Endothelial cell of umbilical vein (primary cell): ENCODE results near the gene SSTR5. TPM values are rescaled to one million over a fixed set of nuclear protein-coding genes. Genes with fewer than 3 reads are reported as not detected.

ENCODE experiments used
- BruUV-seq: library from RNA; stranded (reverse); fragments of 400-500 nt; replicated peaks from 2 replicates; lab custom pipeline; 2021; lab: Mats Ljungman, UMichigan
- CTCF ChIA-PET: fragments of 300-600, 350-600 bp; sonication (Branson Sonifier 250); formaldehyde crosslinking; loops from one replicate; lab custom pipeline; 2021; ENCODE audit warnings: antibody characterized with exemption, inconsistent platforms; lab: Charles Lee
- POLR2A ChIA-PET: fragments of 300-600, 350-600 bp; sonication (Branson Sonifier 250); formaldehyde crosslinking; loops from one replicate; lab custom pipeline; 2021; ENCODE audit warnings: antibody characterized with exemption, inconsistent platforms; lab: Charles Lee
- DNase-seq: peaks from one replicate; pipeline ENCODE4 v3.0.0-alpha.2; 2011; ENCODE audit warnings: low read depth, low spot score
- FAIRE-seq: peaks from 2 replicates; lab custom pipeline; 2011; peaks lifted over from hg19 to GRCh38; lab: Jason Lieb, UNC
- H2AFZ ChIP-seq: 2 replicates; pipeline ENCODE4 v1.6.0; 2012; ENCODE audit warnings: low read depth, low read length, control low read depth, inconsistent platforms
- H3K27ac ChIP-seq: 2 replicates; pipeline ENCODE4 v1.5.1; 2011; ENCODE audit warnings: low read depth, mild to moderate bottlenecking, control low read depth, low read length, moderate library complexity; ENCODE audit not compliant: insufficient read depth
- H3K27me3 ChIP-seq, 2 experiments: 2 replicates each; pipeline versions ENCODE4 v1.6.0 to v1.6.1; 2011; ENCODE audit warnings: low read length in 2 of 2, mixed read lengths in 1 of 2; ENCODE audit not compliant: control insufficient read depth in 2 of 2, insufficient read depth in 2 of 2
- H3K36me3 ChIP-seq, 2 experiments: 2 replicates in 1 of 2; 3 replicates in 1 of 2; pipeline ENCODE4 v1.5.1; 2011; ENCODE audit warnings: low read length in 2 of 2, mild to moderate bottlenecking in 1 of 2, moderate library complexity in 1 of 2; ENCODE audit not compliant: control insufficient read depth in 2 of 2, insufficient read depth in 2 of 2; ENCODE audit errors: extremely low read depth in 1 of 2
- H3K4me1 ChIP-seq: 3 replicates; pipeline ENCODE4 v1.5.1; 2011; ENCODE audit warnings: mild to moderate bottlenecking, low read length; ENCODE audit not compliant: control insufficient read depth, insufficient read depth; ENCODE audit errors: extremely low read depth
- H3K4me2 ChIP-seq: 2 replicates; pipeline ENCODE4 v1.6.1; 2011; ENCODE audit warnings: low read length, control low read depth, mixed read lengths; ENCODE audit not compliant: insufficient read depth
- H3K4me3 ChIP-seq, 3 experiments: fragments of 200-600 bp in 1 of 3; sonication (generic), shearing (Covaris generic) in 1 of 3; replicated peaks in 1 of 3; 2 replicates each; pipeline ENCODE4 v1.5.1; 2011 to 2016; ENCODE audit warnings: control low read depth in 3 of 3, low read length in 3 of 3, mild to moderate bottlenecking in 2 of 3, inconsistent platforms in 1 of 3, low read depth in 1 of 3, moderate library complexity in 1 of 3; ENCODE audit not compliant: insufficient read depth in 1 of 3
- H3K79me2 ChIP-seq: 2 replicates; pipeline ENCODE4 v1.6.0; 2012; ENCODE audit warnings: low read length, inconsistent platforms; ENCODE audit not compliant: control insufficient read depth, insufficient read depth
- H3K9ac ChIP-seq: replicated peaks from 2 replicates; pipeline ENCODE3; 2011; ENCODE audit warnings: low read length, control low read depth; ENCODE audit not compliant: insufficient read depth; ENCODE audit errors: extremely low read depth
- H3K9me1 ChIP-seq: replicated peaks from 3 replicates; pipeline ENCODE4 v1.6.0; 2011; ENCODE audit warnings: mild to moderate bottlenecking, low read length; ENCODE audit not compliant: control insufficient read depth, insufficient read depth; ENCODE audit errors: extremely low read depth
- H3K9me3 ChIP-seq: replicated peaks from 2 replicates; pipeline ENCODE4 v1.5.1; 2012; ENCODE audit warnings: low read length, inconsistent platforms; ENCODE audit not compliant: control insufficient read depth, insufficient read depth
- H4K20me1 ChIP-seq: replicated peaks from 2 replicates; pipeline ENCODE3; 2011; ENCODE audit warnings: mild to moderate bottlenecking, low read length; ENCODE audit not compliant: control insufficient read depth, insufficient read depth; ENCODE audit errors: extremely low read depth
- EZH2 ChIP-seq: IDR thresholded peaks from 2 replicates; pipeline ENCODE4 v1.6.1; 2012; ENCODE audit warnings: borderline replicate concordance, low read depth, mild to moderate bottlenecking, moderate library complexity, low read length, inconsistent platforms; ENCODE audit not compliant: severe bottlenecking
- FOS ChIP-seq: IDR thresholded peaks from 2 replicates; pipeline ENCODE4 v1.6.1; 2011; ENCODE audit warnings: mild to moderate bottlenecking, low read length, moderate library complexity, borderline replicate concordance; ENCODE audit not compliant: insufficient read depth
- GATA2 ChIP-seq: IDR thresholded peaks from 2 replicates; pipeline ENCODE4 v1.7.0; 2011; ENCODE audit warnings: low read depth, mild to moderate bottlenecking, moderate library complexity, mixed read lengths, low read length; ENCODE audit not compliant: insufficient read length, insufficient read depth
- JUN ChIP-seq: IDR thresholded peaks from 2 replicates; pipeline ENCODE4 v1.6.1; 2011; ENCODE audit warnings: borderline replicate concordance, low read depth; ENCODE audit not compliant: insufficient read length, insufficient read depth
- MYC ChIP-seq: IDR thresholded peaks from one replicate; pipeline ENCODE4 v1.6.1; 2011; ENCODE audit warnings: mild to moderate bottlenecking, low read depth, low read length
- POLR2A ChIP-seq: IDR thresholded peaks from 2 replicates; pipeline ENCODE4 v1.6.1; 2012; ENCODE audit warnings: low read depth, mild to moderate bottlenecking, control low read depth, low read length
- POLR2AphosphoS5 ChIP-seq: IDR thresholded peaks from 2 replicates; pipeline ENCODE4 v1.6.1; 2012; ENCODE audit warnings: low read depth, mild to moderate bottlenecking, control low read depth, low read length, moderate library complexity; ENCODE audit not compliant: insufficient read depth
- dilution Hi-C: fragments of 300-500 bp; cut with MboI; formaldehyde crosslinking; loops from one replicate; pipeline ENCODE4 v1.15.0; 2019; ENCODE audit warnings: low sequenced_read_pairs; ENCODE audit not compliant: extremely low pct_ligation_motif_present
- intact Hi-C: fragments of 100-400 bp; cut with micrococcal nuclease; formaldehyde crosslinking; loops from one replicate; pipeline ENCODE4 v1.10.0; 2022
- polyA plus RNA-seq, 4 experiments: library from polyadenylated mRNA; depleted of rRNA in 3 of 4; stranded (reverse) in 3 of 4; unstranded in 1 of 4; fragments of >200 nt; gene quantifications; 2 replicates each; pipeline versions ENCODE4 v1.2.1 to v1.2.3, GENCODE V29; 2011 to 2012; ENCODE audit warnings: missing spikeins in 1 of 4
- total RNA-seq: library from RNA; stranded (reverse); gene quantifications from 2 replicates; pipeline ENCODE4 v1.2.3, GENCODE V29; 2021
- TF ChIP-seq, protein P1 (sequence below): IDR thresholded peaks from 2 replicates; pipeline ENCODE4 v1.6.1; 2011; ENCODE audit not compliant: insufficient read depth, insufficient read length
- TF ChIP-seq, protein P2 (sequence below), 2 donors: IDR thresholded peaks; 1 replicate in 1 of 2; 2 replicates in 1 of 2; pipeline ENCODE4 v1.5.1; 2011; ENCODE audit warnings: low read length in 2 of 2, mild to moderate bottlenecking in 2 of 2, moderate library complexity in 2 of 2, control low read depth in 1 of 2, inconsistent platforms in 1 of 2, low read depth in 1 of 2; ENCODE audit not compliant: insufficient read depth in 1 of 2; ENCODE audit errors: extremely low read depth in 1 of 2

Gene SSTR5
- total and polyA plus RNA-seq, 2 donors (not counting 3 experiments of a cell fraction or from before 2014, with no cell fraction given), result 0.24 to 0.52 TPM

DNA sequence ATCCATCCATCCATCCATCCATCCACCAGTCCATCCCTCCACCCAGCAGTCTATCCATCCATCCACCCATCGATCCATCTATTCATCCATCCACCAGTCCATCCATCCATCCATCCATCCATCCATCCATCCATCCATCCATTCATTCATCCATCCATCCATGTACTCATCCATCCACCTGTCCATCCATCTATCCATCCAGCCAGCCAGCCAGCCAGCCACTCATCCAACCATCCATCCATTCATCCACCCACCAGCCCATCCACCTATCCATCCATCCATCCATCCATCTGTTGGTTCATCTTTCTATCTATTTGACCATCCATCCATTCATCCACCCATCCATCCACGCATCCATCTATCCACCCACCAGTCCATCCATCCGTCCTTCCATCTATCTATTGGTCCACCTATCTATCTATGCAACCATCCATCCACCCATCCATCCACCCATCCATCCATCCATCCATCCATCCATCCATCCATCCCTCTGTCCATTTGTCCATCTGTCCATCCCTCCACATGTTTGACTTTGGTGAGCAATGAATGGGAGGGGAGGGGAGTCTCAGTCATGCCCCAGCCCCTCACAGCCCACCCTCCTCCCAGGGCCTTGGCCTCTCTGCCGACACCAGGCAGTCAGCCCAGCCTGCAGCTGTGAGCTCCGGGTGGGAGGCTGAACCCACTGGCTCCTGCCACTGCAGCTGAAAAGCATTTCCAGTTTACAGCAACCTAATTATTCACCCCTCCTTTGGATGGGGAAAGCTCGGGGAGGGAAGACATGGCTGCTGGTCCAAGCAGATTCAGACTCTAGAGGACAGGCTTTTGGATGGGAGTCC lies 38.1 kb upstream of the SSTR5 start:
- Histone ChIP-seq H3K9me1 (no peaks in the 10 kb centered on the region), H3K9ac (no peak overlapping the region), H3K4me2 (no peak overlapping the region), H3K27me3 (no peaks in the 10 kb centered on the region), H3K4me3 (no peak overlapping the region), H3K4me1 (no peaks in the 10 kb centered on the region), H4K20me1 (no peaks in the 10 kb centered on the region), H3K36me3 (no peaks in the 10 kb centered on the region), H3K79me2 (no peaks in the 10 kb centered on the region), H3K27ac (no peak overlapping the region), H2AFZ (no peak overlapping the region), H3K9me3 (no peaks in the 10 kb centered on the region)
- TF ChIP-seq JUN (no peak), MYC (no peak), POLR2AphosphoS5 (no peak), FOS (no peak), GATA2 (no peak), EZH2 (no peak), POLR2A (no peak)
- TF ChIP-seq, protein P1, sequence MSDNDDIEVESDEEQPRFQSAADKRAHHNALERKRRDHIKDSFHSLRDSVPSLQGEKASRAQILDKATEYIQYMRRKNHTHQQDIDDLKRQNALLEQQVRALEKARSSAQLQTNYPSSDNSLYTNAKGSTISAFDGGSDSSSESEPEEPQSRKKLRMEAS, result no peak
- TF ChIP-seq, protein P2, sequence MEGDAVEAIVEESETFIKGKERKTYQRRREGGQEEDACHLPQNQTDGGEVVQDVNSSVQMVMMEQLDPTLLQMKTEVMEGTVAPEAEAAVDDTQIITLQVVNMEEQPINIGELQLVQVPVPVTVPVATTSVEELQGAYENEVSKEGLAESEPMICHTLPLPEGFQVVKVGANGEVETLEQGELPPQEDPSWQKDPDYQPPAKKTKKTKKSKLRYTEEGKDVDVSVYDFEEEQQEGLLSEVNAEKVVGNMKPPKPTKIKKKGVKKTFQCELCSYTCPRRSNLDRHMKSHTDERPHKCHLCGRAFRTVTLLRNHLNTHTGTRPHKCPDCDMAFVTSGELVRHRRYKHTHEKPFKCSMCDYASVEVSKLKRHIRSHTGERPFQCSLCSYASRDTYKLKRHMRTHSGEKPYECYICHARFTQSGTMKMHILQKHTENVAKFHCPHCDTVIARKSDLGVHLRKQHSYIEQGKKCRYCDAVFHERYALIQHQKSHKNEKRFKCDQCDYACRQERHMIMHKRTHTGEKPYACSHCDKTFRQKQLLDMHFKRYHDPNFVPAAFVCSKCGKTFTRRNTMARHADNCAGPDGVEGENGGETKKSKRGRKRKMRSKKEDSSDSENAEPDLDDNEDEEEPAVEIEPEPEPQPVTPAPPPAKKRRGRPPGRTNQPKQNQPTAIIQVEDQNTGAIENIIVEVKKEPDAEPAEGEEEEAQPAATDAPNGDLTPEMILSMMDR (IDR thresholded peaks at IDR 0.05; ENCODE audit: extremely low read depth in 1 of 2, insufficient read depth in 1 of 2, low read depth in 1 of 2, low read length in 2 of 2), result no peak
- intact Hi-C loops, result no loop called here
- FAIRE-seq, result no peak
- POLR2A ChIA-PET, result no interaction called here
- dilution Hi-C loops, result no loop called here
- BruUV-seq, result no TSS peak
- no peak for DNase-seq
- CTCF ChIA-PET, result no interaction called here
